CD4-positive, alpha-beta memory T cell (primary cell): ENCODE measurements around the gene MACIR. TPM values are rescaled to one million over a fixed set of nuclear protein-coding genes. Genes with fewer than 3 reads are reported as not detected.

ENCODE experiments used
- CTCF ChIA-PET: fragments of 350-600 bp; sonication (Branson Sonifier 250); formaldehyde crosslinking; loops from one replicate; lab custom pipeline; 2021; ENCODE audit warnings: inconsistent platforms; ENCODE audit not compliant: partially characterized antibody; lab: Charles Lee
- POLR2A ChIA-PET: fragments of 350-600 bp; sonication (Branson Sonifier 250); formaldehyde crosslinking; loops from one replicate; lab custom pipeline; 2021; ENCODE audit not compliant: partially characterized antibody; lab: Charles Lee
- DNase-seq, 5 donors: peaks; one replicate each; pipeline versions ENCODE4 v3.0.0 to v3.0.0-alpha.2; 2020 to 2022; ENCODE audit warnings: mixed read lengths in 1 of 5
- H3K27ac ChIP-seq: one replicate; pipeline ENCODE4 v1.7.0; 2013; ENCODE audit warnings: low read depth, low read length
- H3K27me3 ChIP-seq: 2 replicates; pipeline ENCODE4 v1.7.0; 2013; ENCODE audit warnings: mild to moderate bottlenecking, low read length, moderate library complexity; ENCODE audit not compliant: insufficient read depth
- H3K36me3 ChIP-seq: 2 replicates; pipeline ENCODE4 v1.7.0; 2013; ENCODE audit warnings: mild to moderate bottlenecking, low read length, moderate library complexity; ENCODE audit not compliant: insufficient read depth
- H3K4me1 ChIP-seq: 2 replicates; pipeline ENCODE4 v1.7.0; 2013; ENCODE audit warnings: mild to moderate bottlenecking, low read length, moderate library complexity; ENCODE audit not compliant: insufficient read depth
- H3K4me3 ChIP-seq, 2 donors: one replicate each; pipeline ENCODE4 v1.7.0; 2013; ENCODE audit warnings: low read length in 2 of 2, mild to moderate bottlenecking in 1 of 2
- H3K9me3 ChIP-seq, 2 donors: one replicate each; pipeline ENCODE4 v1.7.0; 2013; ENCODE audit warnings: low read length in 2 of 2, control low read depth in 1 of 2; ENCODE audit not compliant: control insufficient read depth in 1 of 2
- H3K27ac Mint-ChIP-seq, 7 donors: one replicate each; pipeline ENCODE4 v1.8.0; 2020 to 2021; ENCODE audit warnings: mixed read lengths in 7 of 7, mild to moderate bottlenecking in 6 of 7, inconsistent platforms in 3 of 7, moderate library complexity in 3 of 7
- H3K27me3 Mint-ChIP-seq, 2 donors: one replicate each; pipeline ENCODE4 v1.8.0; 2020 to 2021; ENCODE audit warnings: mixed read lengths in 2 of 2
- H3K36me3 Mint-ChIP-seq, 2 donors: one replicate each; pipeline ENCODE4 v1.8.0; 2020 to 2021; ENCODE audit warnings: mixed read lengths in 2 of 2, inconsistent platforms in 1 of 2, mild to moderate bottlenecking in 1 of 2
- H3K4me1 Mint-ChIP-seq, 4 donors: one replicate each; pipeline ENCODE4 v1.8.0; 2020 to 2021; ENCODE audit warnings: mixed read lengths in 4 of 4, mild to moderate bottlenecking in 1 of 4
- H3K4me3 Mint-ChIP-seq, 8 donors: one replicate each; pipeline ENCODE4 v1.8.0; 2020 to 2021; ENCODE audit warnings: mixed read lengths in 8 of 8, mild to moderate bottlenecking in 7 of 8, moderate library complexity in 6 of 8, inconsistent platforms in 3 of 8
- H3K9me3 Mint-ChIP-seq, 8 donors: one replicate each; pipeline ENCODE4 v1.8.0; 2020 to 2021; ENCODE audit warnings: mixed read lengths in 8 of 8, mild to moderate bottlenecking in 5 of 8, inconsistent platforms in 3 of 8, moderate library complexity in 1 of 8
- intact Hi-C: fragments of 100-400 bp; cut with micrococcal nuclease; formaldehyde crosslinking; loops from one replicate; pipeline ENCODE4 v1.15.1; 2023
- polyA plus RNA-seq, 2 donors: library from polyadenylated mRNA; unstranded; fragments of 300-500 nt; fragmentation: Illumina TruSeq; gene quantifications; one replicate each; pipeline ENCODE4 v1.2.3, GENCODE V29; 2021
- total RNA-seq, 2 experiments: library from RNA; stranded (reverse); gene quantifications; one replicate each; pipeline ENCODE4 v1.2.3, GENCODE V29; 2021

Gene MACIR
- total and polyA plus RNA-seq, 4 experiments from 2014 or later: 2.1 to 4.3 (median 3.2) TPM

GRCh38 chr5:103258957-103259704 is 568 bp downstream of the MACIR start:
- Histone ChIP-seq H3K9me3 (no peaks in the 10 kb centered on the region), H3K4me3 (peak overlapping the region; percentile 34 to 79), H3K4me1 (peaks cover 13% of the 10 kb centered on the region), H3K27me3 (no peaks in the 10 kb centered on the region), H3K27ac (peak overlapping the region; percentile 52), H3K36me3 (no peaks in the 10 kb centered on the region)
- H3K27ac Mint-ChIP-seq: peak overlapping the region in 6 of 7 donors; percentile 38 to 89 (median 80)
- peaks cover 10 to 21% (median 15%) of the 10 kb centered on the region in 4 donors for H3K4me1 Mint-ChIP-seq
- H3K4me3 Mint-ChIP-seq: peak overlapping the region; percentile 85 to 97 (median 90)
- peaks cover 0 to 6% of the 10 kb centered on the region in 2 donors for H3K27me3 Mint-ChIP-seq
- peak; percentile 62 to 69 (median 69) for DNase-seq
- H3K36me3 Mint-ChIP-seq: peaks cover 0 to 2% of the 10 kb centered on the region in 2 donors
- CTCF ChIA-PET: interaction anchor here (0.6 to 2.4 kb wide), 4 partner anchors 26 to 447 kb away, joined by 3 to 9 read pairs (median 4); partner anchors contain the start of genes GIN1 and PPIP5K2
- POLR2A ChIA-PET: interaction anchor here (0.7 to 2.8 kb wide), 7 partner anchors 17 to 504 kb away, joined by 3 to 35 read pairs (median 4); partner anchors contain the start of genes GIN1, PAM and PPIP5K2
- intact Hi-C loops: loop anchor here (1.0 to 5.0 kb wide), 3 partner anchors 27 to 502 kb away; partner anchors contain the start of genes GIN1, PAM and PPIP5K2
- H3K9me3 Mint-ChIP-seq: no peaks in the 10 kb centered on the region

GRCh38 chr5:103259705-103260355 is 1.3 kb downstream of the MACIR start:
- H3K9me3 Mint-ChIP-seq: no peaks in the 10 kb centered on the region
- Histone ChIP-seq H3K27ac (peak overlapping the region; percentile 33), H3K4me3 (peak overlapping the region; percentile 34 to 79), H3K36me3 (no peaks in the 10 kb centered on the region), H3K9me3 (no peaks in the 10 kb centered on the region), H3K27me3 (no peaks in the 10 kb centered on the region), H3K4me1 (peaks cover 13% of the 10 kb centered on the region)
- peak overlapping the region; percentile 38 to 89 (median 66) for H3K27ac Mint-ChIP-seq
- ChIA-PET CTCF (interaction anchor here (1.3 kb wide), 1 partner anchor 35 kb away, joined by 4 read pairs; no protein-coding TSS in a partner anchor), POLR2A (interaction anchor here (0.7 to 2.8 kb wide), 6 partner anchors 10 to 504 kb away, joined by 3 to 35 read pairs (median 3); partner anchors contain the start of genes GIN1, PAM and PPIP5K2)
- peaks cover 0 to 4% of the 10 kb centered on the region in 2 donors for H3K27me3 Mint-ChIP-seq
- peaks cover 0 to 2% of the 10 kb centered on the region in 2 donors for H3K36me3 Mint-ChIP-seq
- DNase-seq: peak in 2 of 5 donors; percentile 28 to 40
- intact Hi-C loops: loop anchor here (5.0 kb wide), 1 partner anchor 503 kb away; the partner anchor contains the start of gene PAM
- H3K4me1 Mint-ChIP-seq: peaks cover 10 to 21% (median 15%) of the 10 kb centered on the region in 4 donors
- peak overlapping the region; percentile 85 to 97 (median 88) for H3K4me3 Mint-ChIP-seq

- H3K27ac ChIP-seq: no peak overlapping the region
- H3K27me3 Mint-ChIP-seq: no peaks in the 10 kb centered on the region
- H3K36me3 ChIP-seq: no peaks in the 10 kb centered on the region
- ChIA-PET CTCF (no interaction called here), POLR2A (no interaction called here)
- H3K27me3 ChIP-seq: no peaks in the 10 kb centered on the region
- no peaks in the 10 kb centered on the region for H3K9me3 ChIP-seq
- peaks cover 10 to 21% (median 15%) of the 10 kb centered on the region in 4 donors for H3K4me1 Mint-ChIP-seq
- peaks cover 0 to 2% of the 10 kb centered on the region in 2 donors for H3K36me3 Mint-ChIP-seq
- peak overlapping the region in 1 of 8 donors; percentile 46 for H3K4me3 Mint-ChIP-seq
- peaks cover 13% of the 10 kb centered on the region for H3K4me1 ChIP-seq
- H3K4me3 ChIP-seq: no peak overlapping the region
- no peak for DNase-seq
- H3K27ac Mint-ChIP-seq: peak overlapping the region in 2 of 7 donors; percentile 1 to 2
- no peaks in the 10 kb centered on the region for H3K9me3 Mint-ChIP-seq
- intact Hi-C loops: no loop called here
Measured at GRCh38 chr5:103260951-103261350, 2.4 kb downstream of the MACIR start.

- ChIA-PET POLR2A (no interaction called here), CTCF (no interaction called here)
- no peak for DNase-seq
Measured at GRCh38 chr5:103262422-103262871, 3.9 kb downstream of the MACIR start.

GRCh38 chr5:103263054-103263453 is 4.5 kb downstream of the MACIR start:
- Histone ChIP-seq H3K36me3 (no peaks in the 10 kb centered on the region), H3K4me1 (peaks cover 9% of the 10 kb centered on the region), H3K27ac (no peak overlapping the region), H3K9me3 (no peaks in the 10 kb centered on the region), H3K27me3 (no peaks in the 10 kb centered on the region), H3K4me3 (no peak overlapping the region)
- peak overlapping the region in 1 of 7 donors; percentile 82 for H3K27ac Mint-ChIP-seq
- peaks cover 2 to 9% of the 10 kb centered on the region in 2 donors for H3K36me3 Mint-ChIP-seq
- H3K9me3 Mint-ChIP-seq: no peaks in the 10 kb centered on the region
- POLR2A ChIA-PET: interaction anchor here (0.8 kb wide), 1 partner anchor 143 kb away, joined by 3 read pairs; the partner anchor contains the start of genes GIN1 and PPIP5K2
- H3K4me1 Mint-ChIP-seq: peaks cover 10 to 20% (median 15%) of the 10 kb centered on the region in 4 donors
- CTCF ChIA-PET: no interaction called here
- no peaks in the 10 kb centered on the region for H3K27me3 Mint-ChIP-seq
- intact Hi-C loops: no loop called here
- DNase-seq: no peak
- no peak overlapping the region for H3K4me3 Mint-ChIP-seq

More at GRCh38 chr5:103262422-103262871, 3.9 kb downstream of the MACIR start:
- Mint-ChIP-seq H3K4me3 (no peak overlapping the region), H3K27ac (no peak overlapping the region), H3K9me3 (no peaks in the 10 kb centered on the region), H3K27me3 (no peaks in the 10 kb centered on the region), H3K36me3 (peaks cover 2 to 4% of the 10 kb centered on the region in 2 donors), H3K4me1 (peaks cover 10 to 21% (median 15%) of the 10 kb centered on the region in 4 donors)
- intact Hi-C loops: no loop called here
- Histone ChIP-seq H3K36me3 (no peaks in the 10 kb centered on the region), H3K27ac (no peak overlapping the region), H3K4me3 (no peak overlapping the region), H3K9me3 (no peaks in the 10 kb centered on the region), H3K4me1 (peaks cover 13% of the 10 kb centered on the region), H3K27me3 (no peaks in the 10 kb centered on the region)

GRCh38 chr5:103264508-103264907 is 5.9 kb downstream of the MACIR start:
- CTCF ChIA-PET: interaction anchor here (0.6 kb wide), 1 partner anchor 7 kb away, joined by 3 read pairs; no protein-coding TSS in a partner anchor
- POLR2A ChIA-PET: no interaction called here
- no peaks in the 10 kb centered on the region for H3K27me3 Mint-ChIP-seq
- no peaks in the 10 kb centered on the region for H3K36me3 ChIP-seq
- no peaks in the 10 kb centered on the region for H3K9me3 ChIP-seq
- H3K27me3 ChIP-seq: no peaks in the 10 kb centered on the region
- no peak overlapping the region for H3K4me3 ChIP-seq
- intact Hi-C loops: no loop called here
- no peak overlapping the region for H3K4me3 Mint-ChIP-seq
- H3K4me1 Mint-ChIP-seq: peaks cover 7 to 18% (median 12%) of the 10 kb centered on the region in 4 donors
- H3K27ac ChIP-seq: no peak overlapping the region
- DNase-seq: no peak
- H3K27ac Mint-ChIP-seq: no peak overlapping the region
- H3K9me3 Mint-ChIP-seq: no peaks in the 10 kb centered on the region
- peaks cover 2 to 9% of the 10 kb centered on the region in 2 donors for H3K36me3 Mint-ChIP-seq
- peaks cover 8% of the 10 kb centered on the region for H3K4me1 ChIP-seq
